ENCODE results near the gene PAGE4. TPM values are rescaled to one million over a fixed set of nuclear protein-coding genes. Genes with fewer than 3 reads are reported as not detected.

The PAGE4 gene
- total RNA-seq: 10 to 100 TPM in 1 of 4 donors, 1 to 10 TPM in 1, not detected in 2; 1.5 to 77.2 TPM

GRCh38 chrX:49829016-49829415 is at the start of gene PAGE4:
Gene PAGE4 (plus strand): TSS chrX:49829303. CDS start chrX:49830429, 1,126 bp downstream.
- TF ChIP-seq CTCF (IDR thresholded peaks at IDR 0.05) (no peak), POLR2A (IDR thresholded peaks at IDR 0.05) (no peak)
- intact Hi-C loops (cut with DNase I; ENCODE audit: low total_unique reads): no loop called here
- Histone ChIP-seq H3K36me3 (no peaks in the 10 kb centered on the region), H3K9me3 (no peaks in the 10 kb centered on the region), H3K27ac (no peak within 1 kb of the TSS), H3K4me1 (no peaks in the 10 kb centered on the region), H3K27me3 (peaks cover 0 to 6% of the 10 kb centered on the region in 2 donors), H3K4me3 (no peak within 1 kb of the TSS)
- DNase-seq: no peak

GRCh38 chrX:49784747-49785280 is 44.3 kb upstream of the PAGE4 start:
- intact Hi-C loops (cut with DNase I; ENCODE audit: low total_unique reads): no loop called here
- no peak overlapping the region for H3K4me3 ChIP-seq
- no peak for DNase-seq
- TF ChIP-seq POLR2A (IDR thresholded peaks at IDR 0.05): no peak
- TF ChIP-seq CTCF (IDR thresholded peaks at IDR 0.05): no peak
- no peaks in the 10 kb centered on the region for H3K4me1 ChIP-seq
- H3K27ac ChIP-seq: no peak overlapping the region
- no peaks in the 10 kb centered on the region for H3K9me3 ChIP-seq
- H3K27me3 ChIP-seq: no peaks in the 10 kb centered on the region
- H3K36me3 ChIP-seq: no peaks in the 10 kb centered on the region

- H3K27ac ChIP-seq: no peak overlapping the region
- no peaks in the 10 kb centered on the region for H3K27me3 ChIP-seq
- H3K4me1 ChIP-seq: no peaks in the 10 kb centered on the region
- no peaks in the 10 kb centered on the region for H3K36me3 ChIP-seq
- intact Hi-C loops (cut with DNase I; ENCODE audit: low total_unique reads): no loop called here
- no peak overlapping the region for H3K4me3 ChIP-seq
- no peak for DNase-seq
- no peaks in the 10 kb centered on the region for H3K9me3 ChIP-seq
- no peak for TF ChIP-seq POLR2A (IDR thresholded peaks at IDR 0.05)
- TF ChIP-seq CTCF (IDR thresholded peaks at IDR 0.05): no peak
These were observed 36.7 kb upstream of the PAGE4 start for GRCh38 chrX:49792376-49792775.

- TF ChIP-seq POLR2A (IDR thresholded peaks at IDR 0.05) (no peak), CTCF (IDR thresholded peaks at IDR 0.05) (no peak)
- intact Hi-C loops (cut with DNase I; ENCODE audit: low total_unique reads): no loop called here
- Histone ChIP-seq H3K27me3 (no peaks in the 10 kb centered on the region), H3K9me3 (no peaks in the 10 kb centered on the region), H3K36me3 (no peaks in the 10 kb centered on the region), H3K4me1 (no peaks in the 10 kb centered on the region), H3K27ac (no peak overlapping the region), H3K4me3 (no peak overlapping the region)
- no peak for DNase-seq
These were observed 35.4 kb upstream of the PAGE4 start for GRCh38 chrX:49793686-49794085.

- Histone ChIP-seq H3K36me3 (no peaks in the 10 kb centered on the region), H3K27me3 (no peaks in the 10 kb centered on the region), H3K9me3 (no peaks in the 10 kb centered on the region), H3K4me1 (no peaks in the 10 kb centered on the region), H3K4me3 (no peak overlapping the region), H3K27ac (no peak overlapping the region)
- intact Hi-C loops (cut with DNase I; ENCODE audit: low total_unique reads): no loop called here
- DNase-seq: no peak
- TF ChIP-seq POLR2A (IDR thresholded peaks at IDR 0.05) (no peak), CTCF (IDR thresholded peaks at IDR 0.05) (no peak)
These were observed 29.3 kb upstream of the PAGE4 start for GRCh38 chrX:49799828-49800227.
